HepG2 (cell line): ENCODE results near the gene PCBD2. TPM values are rescaled to one million over a fixed set of nuclear protein-coding genes. Genes with fewer than 3 reads are reported as not detected.

Experiments used
- CEBPG ChIP-seq: IDR thresholded peaks from 2 replicates; pipeline ENCODE4 v1.6.1; 2016
- CENPX ChIP-seq: sonication (generic); formaldehyde crosslinking; IDR thresholded peaks from 2 replicates; pipeline ENCODE4 v1.9.0; 2021; ENCODE audit warnings: mild to moderate bottlenecking, missing genetic modification reagents, moderate library complexity
- CTCF ChIP-seq: sonication (generic); formaldehyde crosslinking; IDR thresholded peaks from 2 replicates; pipeline ENCODE4 v1.5.0; 2020; ENCODE audit warnings: mild to moderate bottlenecking, missing genetic modification reagents, moderate library complexity
- HOXA5 ChIP-seq: sonication (generic); formaldehyde crosslinking; IDR thresholded peaks from 2 replicates; pipeline ENCODE4 v1.4.0; 2020; ENCODE audit warnings: missing genetic modification reagents
- IKZF4 ChIP-seq: sonication (generic); formaldehyde crosslinking; IDR thresholded peaks from 2 replicates; pipeline ENCODE4 v1.5.1; 2020; ENCODE audit warnings: borderline replicate concordance, mild to moderate bottlenecking, low read depth, missing genetic modification reagents; ENCODE audit errors: not compliant biosample characterization
- NKX3-1 ChIP-seq: sonication (generic); formaldehyde crosslinking; IDR thresholded peaks from 2 replicates; pipeline ENCODE4 v1.5.0; 2020; ENCODE audit warnings: missing genetic modification reagents
- NONO ChIP-seq, 2 experiments: fragments of 450-650 bp in 1 of 2; sonication (generic) in 1 of 2; formaldehyde crosslinking in 1 of 2; IDR thresholded peaks in 1 of 2; conservative IDR thresholded peaks in 1 of 2; 2 replicates each; pipeline versions ENCODE4 v1.6.1 to v1.8.0; 2017 to 2022; ENCODE audit warnings: mild to moderate bottlenecking in 1 of 2, missing genetic modification reagents in 1 of 2, moderate library complexity in 1 of 2
- NPAS2 ChIP-seq: sonication (generic); formaldehyde crosslinking; IDR thresholded peaks from 2 replicates; pipeline ENCODE4 v1.8.0; 2022; ENCODE audit warnings: mild to moderate bottlenecking, missing genetic modification reagents, borderline replicate concordance
- PBX3 ChIP-seq: sonication (generic); formaldehyde crosslinking; IDR thresholded peaks from 2 replicates; pipeline ENCODE4 v1.8.1; 2023; ENCODE audit warnings: missing genetic modification reagents, inconsistent platforms, borderline replicate concordance
- POLR2A ChIP-seq, 2 experiments: IDR thresholded peaks; 2 replicates each; pipeline ENCODE4 v1.6.1; 2011; ENCODE audit warnings: low read depth in 2 of 2, low read length in 2 of 2, mild to moderate bottlenecking in 1 of 2, moderate library complexity in 1 of 2; ENCODE audit not compliant: insufficient read depth in 1 of 2
- REPIN1 ChIP-seq: sonication (generic); formaldehyde crosslinking; IDR thresholded peaks from 2 replicates; pipeline ENCODE4 v1.8.0; 2022; ENCODE audit warnings: missing genetic modification reagents, low read depth, mild to moderate bottlenecking, borderline replicate concordance
- SRSF1 ChIP-seq: fragments of 200-400 bp; formaldehyde crosslinking; optimal IDR thresholded peaks from 2 replicates; pipeline ENCODE3; 2017; ENCODE audit warnings: mild to moderate bottlenecking, low read depth, low read length, moderate library complexity
- YEATS4 ChIP-seq: sonication (generic); formaldehyde crosslinking; IDR thresholded peaks from 2 replicates; pipeline ENCODE4 v1.4.0; 2020; ENCODE audit warnings: missing genetic modification reagents, borderline replicate concordance
- ZFX ChIP-seq: sonication (generic); formaldehyde crosslinking; IDR thresholded peaks from 2 replicates; pipeline ENCODE4 v1.4.0; 2020; ENCODE audit warnings: mild to moderate bottlenecking, low read depth, missing genetic modification reagents, moderate library complexity
- ZGPAT ChIP-seq: IDR thresholded peaks from 2 replicates; pipeline ENCODE4 v1.6.1; 2016; ENCODE audit warnings: mild to moderate bottlenecking
- ZHX2 ChIP-seq, 2 experiments: sonication (generic) in 1 of 2; formaldehyde crosslinking in 1 of 2; IDR thresholded peaks; 2 replicates each; pipeline versions ENCODE4 v1.6.1 to v1.9.0; 2014 to 2022; ENCODE audit warnings: antibody characterized with exemption in 1 of 2, borderline replicate concordance in 1 of 2, inconsistent platforms in 1 of 2, low read depth in 1 of 2, missing genetic modification reagents in 1 of 2
- ZNF563 ChIP-seq: sonication (generic); formaldehyde crosslinking; IDR thresholded peaks from 2 replicates; pipeline ENCODE4 v1.8.0; 2022; ENCODE audit warnings: mild to moderate bottlenecking, moderate library complexity, missing genetic modification reagents
- polyA plus RNA-seq, 8 experiments: library from polyadenylated mRNA; depleted of rRNA in 3 of 8; stranded (reverse) in 7 of 8; unstranded in 1 of 8; fragments of >200 nt; fragmentation: Illumina TruSeq in 4 of 8; extraction: Trizol in 4 of 8; gene quantifications; 2 replicates each; pipeline versions ENCODE4 v1.2.1 to v1.2.3, GENCODE V29; 2011 to 2016; ENCODE audit warnings: low read depth in 4 of 8, missing spikeins in 1 of 8, mixed read lengths in 1 of 8; ENCODE audit not compliant: insufficient read depth in 1 of 8
- total RNA-seq, 5 experiments: library from RNA; depleted of rRNA; stranded (reverse); fragments of >200 nt; fragmentation: Illumina TruSeq; extraction: Trizol; gene quantifications; 2 replicates each; pipeline ENCODE4 v1.2.3, GENCODE V29; 2016; ENCODE audit warnings: low read depth in 1 of 5

The PCBD2 gene
- total and polyA plus RNA-seq, 2 of the 13 experiments (the other 11 are each of a cell fraction or from before 2014, with no cell fraction given) = 5.5 to 12.0 TPM

GRCh38 chr5:134905246-134905996 is 490 bp downstream of the PCBD2 start (continued):
- TF ChIP-seq ZHX2 (IDR thresholded peaks at IDR 0.05; ENCODE audit: low read depth) (peak; percentile 11; the same call in 1 of the 2 replicates), ZHX2 (CRISPR knock-in tag; IDR thresholded peaks at IDR 0.05; ENCODE audit: borderline replicate concordance) (no peak), POLR2A (IDR thresholded peaks at IDR 0.05; ENCODE audit: insufficient read depth in 1 of 2, low read depth in 2 of 2, low read length in 2 of 2) (peak in 1 of 2 experiments; percentile 22; a peak in 1 of 4 replicates), HOXA5 (CRISPR knock-in tag) (peak; percentile 24; the same call in 1 of the 2 replicates), YEATS4 (peak; percentile 16), SRSF1 (no peak), NPAS2 (CRISPR knock-in tag) (no peak), ZNF563 (CRISPR knock-in tag) (peak; percentile 37; the same call in 1 of the 2 replicates), PBX3 (0 out of 2 replicates have a peak, but pooled peaks have one; percentile 10), NONO (IDR thresholded peaks at IDR 0.05) (no peak), NONO (CRISPR knock-in tag; conservative IDR thresholded peaks at IDR 0.05) (0 out of 2 replicates have a peak, but pooled peaks have one; percentile 11), CENPX (CRISPR knock-in tag) (no peak), CEBPG (CRISPR knock-in tag) (0 out of 2 replicates have a peak, but pooled peaks have one; percentile 3), IKZF4 (CRISPR knock-in tag) (peak; percentile 32), NKX3-1 (CRISPR knock-in tag) (0 out of 2 replicates have a peak, but pooled peaks have one; percentile 15), CTCF (peak; percentile 72), REPIN1 (CRISPR knock-in tag) (0 out of 2 replicates have a peak, but pooled peaks have one; percentile 42), ZGPAT (CRISPR knock-in tag) (peak; percentile 42; the same call in 1 of the 2 replicates), ZFX (CRISPR knock-in tag) (peak; percentile 34)
